Heart left ventricle (tissue), 13 donors: ENCODE data around the gene NDRG4.

Experiments
- POLR2A ChIP-seq, 2 donors: fragments of 450-650 bp; IDR thresholded peaks; one replicate each; pipeline ENCODE4 v1.6.1; 2017; ENCODE audit warnings: antibody characterized with exemption in 2 of 2, mild to moderate bottlenecking in 2 of 2, moderate library complexity in 2 of 2
- TF ChIP-seq, protein P1 (sequence below), 12 donors: fragments of 200-600 bp; sonication (generic) in 4 of 12; IDR thresholded peaks; one replicate each; pipeline versions ENCODE4 v1.5.0 to v1.8.0; 2018 to 2022; ENCODE audit warnings: antibody characterized with exemption in 12 of 12, mild to moderate bottlenecking in 5 of 12
- donor health status: ischemic (EF 13 %, LVEDD 7.1; RV severe dilation, severe dysfunction).
- donor health status: DM: no; HTN: yes; CAD: no.
- donor health status: DM: no; HTN: no; CAD: no.
- donor health status: ischemic (EF 25% LVEDD 6.9; RV normal size, moderate dysfunction).
- donor health status: ischemic (EF 25% LVEDD 5.7; RV mildly dilated, moderate dysfunction).
- donor health status: ischemic (EF 35%, LVEDD 5.7; RV mildly dilated, moderate dysfunction).
- donor health status: nonischemic (EF 11% LVEDD 7.7; RV severe dilation, severe dysfunction).
- donor health status: DM: yes; HTN: yes; CAD: no.
- donor health status: PGD.
- donor health status: ischemic (EF 29% LVEDD 5.4; RV normal size, mild dysfunction).
- donor health status: nonischemic (EF 23%, LVEDD 6.1; RV moderate dilation, normal function).

DNA sequence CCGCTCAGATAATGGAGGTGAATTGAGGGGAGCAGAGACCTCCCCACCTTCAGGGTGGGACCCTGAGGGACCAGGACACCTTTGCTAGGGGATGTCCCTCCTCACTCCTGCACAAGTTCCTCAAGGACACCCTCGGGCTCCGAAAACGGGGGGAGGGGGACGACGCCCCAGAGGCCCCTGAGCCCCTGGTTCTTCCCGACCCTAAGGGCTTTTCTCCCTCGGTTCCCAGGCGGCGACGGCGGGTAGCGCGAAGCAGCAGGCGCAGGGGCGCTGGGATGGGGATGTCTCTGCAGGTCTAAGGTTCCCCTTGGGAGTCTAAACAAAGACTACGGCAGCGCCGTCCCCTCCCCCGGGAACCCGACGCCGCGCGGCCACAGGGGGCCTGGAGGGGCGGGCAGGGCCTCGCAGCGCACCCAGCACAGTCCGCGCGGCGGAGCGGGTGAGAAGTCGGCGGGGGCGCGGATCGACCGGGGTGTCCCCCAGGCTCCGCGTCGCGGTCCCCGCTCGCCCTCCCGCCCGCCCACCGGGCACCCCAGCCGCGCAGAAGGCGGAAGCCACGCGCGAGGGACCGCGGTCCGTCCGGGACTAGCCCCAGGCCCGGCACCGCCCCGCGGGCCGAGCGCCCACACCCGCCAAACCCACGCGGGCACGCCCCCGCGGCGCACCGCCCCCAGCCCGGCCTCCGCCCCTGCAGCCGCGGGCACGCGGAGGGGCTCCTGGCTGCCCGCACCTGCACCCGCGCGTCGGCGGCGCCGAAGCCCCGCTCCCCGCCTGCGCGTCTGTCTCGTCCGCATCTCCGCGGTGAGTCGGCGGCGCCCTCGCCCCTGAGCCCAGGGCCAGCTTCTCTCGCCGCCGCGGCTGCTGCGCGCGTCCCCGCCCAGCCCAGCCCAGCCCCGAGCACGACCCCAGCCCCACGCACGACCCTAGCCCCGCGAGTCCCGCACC is 36.7 kb upstream of the NDRG4 start:
- TF ChIP-seq, protein P1, sequence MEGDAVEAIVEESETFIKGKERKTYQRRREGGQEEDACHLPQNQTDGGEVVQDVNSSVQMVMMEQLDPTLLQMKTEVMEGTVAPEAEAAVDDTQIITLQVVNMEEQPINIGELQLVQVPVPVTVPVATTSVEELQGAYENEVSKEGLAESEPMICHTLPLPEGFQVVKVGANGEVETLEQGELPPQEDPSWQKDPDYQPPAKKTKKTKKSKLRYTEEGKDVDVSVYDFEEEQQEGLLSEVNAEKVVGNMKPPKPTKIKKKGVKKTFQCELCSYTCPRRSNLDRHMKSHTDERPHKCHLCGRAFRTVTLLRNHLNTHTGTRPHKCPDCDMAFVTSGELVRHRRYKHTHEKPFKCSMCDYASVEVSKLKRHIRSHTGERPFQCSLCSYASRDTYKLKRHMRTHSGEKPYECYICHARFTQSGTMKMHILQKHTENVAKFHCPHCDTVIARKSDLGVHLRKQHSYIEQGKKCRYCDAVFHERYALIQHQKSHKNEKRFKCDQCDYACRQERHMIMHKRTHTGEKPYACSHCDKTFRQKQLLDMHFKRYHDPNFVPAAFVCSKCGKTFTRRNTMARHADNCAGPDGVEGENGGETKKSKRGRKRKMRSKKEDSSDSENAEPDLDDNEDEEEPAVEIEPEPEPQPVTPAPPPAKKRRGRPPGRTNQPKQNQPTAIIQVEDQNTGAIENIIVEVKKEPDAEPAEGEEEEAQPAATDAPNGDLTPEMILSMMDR (IDR thresholded peaks at IDR 0.05), result no peak
- no peak for TF ChIP-seq POLR2A (IDR thresholded peaks at IDR 0.05)
